ENCODE data around the gene TLNRD1.

Gene TLNRD1

DNA sequence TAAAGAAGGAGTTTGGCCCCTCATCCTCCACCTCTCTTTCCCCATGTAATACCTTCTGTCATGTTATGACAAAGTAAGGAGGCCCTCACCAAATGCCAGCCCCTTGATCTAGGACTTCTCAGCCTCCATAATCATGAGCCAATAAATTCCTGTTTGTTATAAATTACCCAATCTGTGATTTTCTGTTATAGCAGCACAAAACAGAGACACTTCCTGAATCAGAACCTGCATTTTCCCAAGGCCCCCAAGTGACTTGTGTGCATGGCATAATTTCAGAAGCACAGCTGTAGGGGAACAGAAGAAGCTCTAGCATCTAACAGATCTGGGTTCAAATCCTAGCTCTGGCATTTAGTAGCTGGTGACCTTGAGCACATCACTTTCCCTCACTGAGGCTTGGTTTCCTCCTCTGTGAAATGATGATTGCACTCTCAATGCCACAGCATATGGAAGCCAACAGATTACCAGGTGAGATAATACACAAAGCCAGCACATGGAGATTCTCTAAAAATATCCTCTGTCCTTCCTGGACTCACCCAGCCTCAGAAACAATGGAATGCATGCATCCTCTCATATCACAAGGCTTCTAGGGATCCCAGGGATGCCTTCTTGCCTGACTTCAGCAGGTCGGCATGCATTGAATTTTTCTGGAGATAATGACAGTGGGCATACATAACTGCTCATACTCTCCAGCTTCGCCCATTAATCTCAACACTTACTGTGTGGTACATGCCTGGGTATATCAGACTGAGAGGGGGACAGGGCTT lies 26.3 kb downstream of the TLNRD1 start:
- no peak for DNase-seq (ENCODE audit: low read depth in 2 of 2)

DNA sequence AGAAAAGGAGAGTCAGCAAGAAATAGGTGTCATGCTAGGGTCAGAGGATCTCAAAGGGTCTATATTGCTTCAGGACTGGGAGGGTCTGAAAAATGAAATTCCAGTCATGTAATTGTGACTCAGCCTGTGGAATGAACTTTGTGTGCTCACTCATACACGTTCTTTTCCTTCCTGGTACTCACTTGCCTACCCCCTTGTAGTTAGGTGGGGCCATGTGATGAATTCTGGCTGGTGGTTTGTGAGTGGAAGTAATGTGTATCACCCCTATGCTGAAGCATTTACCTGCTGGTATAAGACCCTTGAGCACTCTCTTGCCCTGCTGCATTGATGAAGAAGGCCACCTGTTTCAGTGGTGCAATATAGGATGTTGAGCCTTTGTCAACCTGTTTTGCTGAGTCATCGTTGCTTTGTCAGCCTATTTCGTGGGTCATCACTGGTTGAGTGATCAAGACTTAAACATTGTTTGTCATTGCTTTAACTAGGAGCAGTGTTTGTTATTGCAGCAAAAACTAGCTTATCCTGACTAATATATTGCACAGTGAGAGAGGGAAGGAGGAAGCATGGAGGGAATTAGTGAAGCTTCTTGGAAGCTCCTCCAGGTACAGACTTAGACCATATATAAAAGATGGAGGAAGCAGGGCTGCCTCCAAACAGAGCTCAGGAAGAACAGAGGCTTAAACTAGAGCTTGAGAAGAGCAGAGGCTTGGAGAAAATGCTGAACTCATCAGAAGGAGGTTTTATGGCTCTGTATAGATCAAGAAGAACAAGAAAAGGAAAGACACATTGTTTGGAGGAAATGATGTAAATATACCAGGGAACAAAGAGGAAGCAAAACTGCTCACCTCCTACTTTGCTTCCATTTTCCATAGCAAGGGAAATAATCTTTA lies 28.9 kb downstream of the TLNRD1 start:
- no peak for DNase-seq (ENCODE audit: low read depth in 2 of 2)

DNA sequence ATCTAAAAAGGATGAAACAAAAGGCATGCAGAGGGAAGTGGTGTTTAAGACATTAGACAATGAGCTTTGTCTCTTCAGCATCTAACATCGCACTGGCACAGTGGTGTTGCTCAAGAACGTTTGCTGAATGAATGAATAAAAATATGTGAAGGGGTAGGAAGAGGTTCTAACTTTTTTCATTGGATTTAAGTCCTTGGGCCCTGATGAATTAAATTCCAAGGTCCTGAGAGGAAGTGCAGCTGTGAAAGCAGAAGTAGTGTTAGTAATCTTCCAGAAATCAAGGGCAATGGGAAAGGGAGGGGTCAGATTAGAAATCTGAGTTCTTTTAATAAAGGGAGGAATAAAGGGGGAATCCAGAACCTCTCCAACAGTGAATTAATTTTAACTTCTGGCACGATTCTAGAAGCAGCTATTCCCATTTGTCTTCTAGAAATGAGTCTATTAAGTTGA lies 29.6 kb downstream of the TLNRD1 start:
- no peak for DNase-seq (ENCODE audit: low read depth in 2 of 2)

DNA sequence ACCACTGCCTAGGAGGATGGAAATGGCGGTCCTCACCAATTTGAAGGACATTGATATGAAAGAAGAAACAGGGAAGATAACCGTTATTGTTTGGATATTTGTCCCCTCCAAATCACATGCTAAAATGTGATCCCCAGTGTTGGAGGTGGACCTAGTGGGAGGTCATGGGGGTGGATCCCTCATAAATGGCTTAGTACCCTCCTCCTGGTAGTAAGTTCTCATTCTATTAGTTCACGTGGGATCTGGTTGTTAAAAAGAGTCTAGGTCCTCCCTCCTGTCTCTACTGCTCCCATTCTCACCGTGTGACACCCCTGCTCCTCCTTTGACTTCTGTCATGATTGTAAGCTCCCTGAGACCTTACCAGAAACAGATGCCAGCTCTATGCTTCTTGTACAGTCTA lies 30.5 kb downstream of the TLNRD1 start:
- DNase-seq (ENCODE audit: low read depth in 2 of 2): no peak

DNA sequence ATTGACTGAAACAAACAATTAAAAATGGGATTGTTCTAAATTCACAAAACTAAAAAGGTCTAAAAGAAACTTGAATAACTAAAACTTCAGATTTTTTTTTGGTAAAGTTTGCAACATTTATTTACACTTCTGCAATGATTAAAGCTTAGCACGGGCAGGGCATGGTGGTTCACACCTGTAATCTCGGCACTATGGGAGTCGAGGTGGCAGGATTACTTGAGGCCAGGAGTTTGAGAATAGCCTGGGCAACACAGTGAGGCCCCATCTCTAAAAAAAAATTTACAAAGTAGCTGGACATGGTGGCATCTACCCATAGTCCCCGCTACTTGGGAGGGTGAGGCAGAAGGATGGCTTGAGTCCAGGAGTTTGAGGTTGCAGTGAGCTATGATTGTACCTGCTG lies 31.6 kb downstream of the TLNRD1 start:
- DNase-seq (ENCODE audit: low read depth in 2 of 2): no peak

DNA sequence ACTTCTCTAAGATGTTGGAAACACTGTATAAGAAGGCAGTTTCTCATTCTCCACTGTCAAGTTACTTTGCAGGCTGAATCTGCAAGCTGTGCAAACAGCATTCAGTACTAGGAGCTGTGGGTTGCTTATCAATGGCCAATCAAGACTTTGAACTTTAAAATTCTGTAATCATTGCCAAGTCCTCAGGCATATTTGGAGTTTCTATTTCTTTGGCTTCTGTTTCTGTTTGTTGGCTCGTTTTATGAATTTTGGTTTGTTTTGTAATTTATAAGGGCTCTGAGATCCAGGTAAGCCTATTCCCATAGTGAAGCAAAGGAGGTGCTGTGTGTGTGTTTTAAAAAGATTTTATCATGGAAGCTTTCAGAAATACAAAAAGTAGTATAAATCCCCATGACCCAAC lies 32.1 kb downstream of the TLNRD1 start:
- DNase-seq (ENCODE audit: low read depth in 2 of 2): no peak

DNA sequence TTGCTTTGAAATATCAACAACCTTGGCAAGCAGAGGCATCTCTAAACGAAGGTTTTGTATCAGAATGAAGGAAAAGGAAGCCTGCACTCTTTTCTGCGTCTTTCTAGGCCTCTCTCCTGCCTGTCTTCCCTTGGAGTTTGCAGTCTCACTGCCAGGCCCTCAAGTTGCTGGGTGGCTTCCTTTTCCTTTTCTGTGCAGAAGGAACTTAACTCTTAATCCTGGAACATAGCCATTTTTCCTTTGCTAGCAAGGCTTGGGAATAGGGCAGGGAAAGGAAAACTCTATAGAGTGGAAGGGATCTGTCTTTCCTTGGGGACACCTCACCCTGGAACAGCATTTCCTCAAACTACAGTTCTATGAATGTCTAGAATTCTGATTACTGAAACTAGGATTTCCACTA lies 32.8 kb downstream of the TLNRD1 start:
- no peak for DNase-seq (ENCODE audit: low read depth in 2 of 2)

DNA sequence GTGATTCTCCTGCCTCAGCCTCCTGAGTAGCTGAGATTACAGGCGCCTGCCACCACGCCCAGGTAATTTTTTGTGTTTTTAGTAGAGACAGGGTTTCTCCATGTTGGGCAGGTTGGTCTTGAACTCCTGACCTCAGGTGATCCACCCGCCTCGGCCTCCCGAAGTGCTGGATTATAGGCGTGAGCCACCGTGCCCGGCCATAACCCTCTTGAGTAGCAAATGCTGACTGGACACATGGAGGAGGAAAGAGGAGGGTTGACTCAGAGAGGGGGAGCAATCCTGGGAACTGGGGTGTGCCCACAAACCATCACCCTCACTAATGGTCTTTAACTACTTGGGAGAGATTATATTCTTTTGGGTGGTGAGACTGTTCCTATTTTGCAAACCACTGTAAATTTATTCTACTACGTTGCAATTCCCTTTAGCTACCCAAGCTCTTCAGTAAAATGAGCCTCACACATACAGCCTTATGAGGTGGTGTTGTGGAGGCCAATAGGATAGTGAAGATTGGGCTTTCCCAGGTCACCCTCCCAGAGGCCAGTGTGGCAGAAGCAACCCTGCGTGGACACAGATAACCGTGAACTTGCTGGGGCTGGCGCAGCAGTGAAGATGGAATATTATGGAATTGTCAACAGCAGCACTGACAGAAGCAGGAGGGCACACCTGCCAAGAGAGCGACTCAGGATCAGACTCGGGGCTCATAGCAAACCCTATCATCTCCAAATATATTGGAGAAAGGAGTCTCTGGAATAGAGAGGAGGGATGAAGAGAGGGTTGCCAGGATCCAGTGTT lies 37.4 kb downstream of the TLNRD1 start:
- DNase-seq (ENCODE audit: low read depth in 2 of 2): no peak

DNA sequence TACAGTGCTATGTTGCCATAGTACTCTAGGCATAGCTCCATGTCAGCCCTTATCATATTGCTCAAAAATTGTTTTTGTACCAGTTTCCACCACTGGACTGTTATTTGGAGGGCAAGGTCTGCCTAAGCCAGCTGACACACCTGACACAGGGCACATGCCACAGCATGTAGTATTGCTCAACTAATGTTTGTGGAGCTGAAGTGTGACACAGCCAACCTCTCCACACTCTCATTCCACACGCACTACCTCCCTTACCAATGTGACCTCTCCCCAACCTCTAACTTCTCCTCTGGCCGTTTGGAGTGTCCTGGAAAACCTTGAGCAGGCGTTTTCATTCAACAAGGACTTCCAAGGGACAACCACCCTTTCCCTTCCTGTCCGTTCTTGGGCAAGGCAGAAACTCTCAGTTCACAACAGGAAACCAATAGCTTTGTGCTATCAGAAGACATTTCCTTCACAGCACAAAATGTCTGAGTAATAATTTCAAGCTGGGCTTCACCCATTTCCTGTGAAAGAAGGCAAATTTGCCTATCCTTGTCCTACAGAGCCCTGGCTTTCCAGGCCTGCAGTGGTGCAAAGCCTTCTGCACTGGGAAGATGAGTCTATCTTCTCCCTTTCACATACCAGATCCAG lies 38.4 kb downstream of the TLNRD1 start:
- DNase-seq (ENCODE audit: low read depth in 2 of 2): no peak

DNA sequence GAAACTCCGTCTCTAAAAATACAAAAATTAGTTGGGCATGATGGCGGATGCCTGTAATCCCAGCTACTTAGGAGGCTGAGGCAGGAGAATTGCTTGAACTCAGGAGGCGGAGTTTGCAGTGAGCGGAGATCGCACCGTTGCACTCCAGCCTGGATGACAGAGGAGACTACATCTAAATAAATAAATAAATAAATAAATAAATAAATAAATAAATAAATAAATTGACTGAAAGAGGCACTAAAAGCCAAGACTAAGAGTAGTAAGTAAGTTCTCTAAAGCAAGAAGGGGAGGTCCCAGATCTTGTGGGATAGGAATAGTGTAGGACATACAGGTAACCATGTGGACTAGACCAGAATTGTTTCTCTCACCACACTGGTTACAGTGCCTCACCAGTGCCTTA lies 40.0 kb downstream of the TLNRD1 start:
- no peak for DNase-seq (ENCODE audit: low read depth in 2 of 2)

DNA sequence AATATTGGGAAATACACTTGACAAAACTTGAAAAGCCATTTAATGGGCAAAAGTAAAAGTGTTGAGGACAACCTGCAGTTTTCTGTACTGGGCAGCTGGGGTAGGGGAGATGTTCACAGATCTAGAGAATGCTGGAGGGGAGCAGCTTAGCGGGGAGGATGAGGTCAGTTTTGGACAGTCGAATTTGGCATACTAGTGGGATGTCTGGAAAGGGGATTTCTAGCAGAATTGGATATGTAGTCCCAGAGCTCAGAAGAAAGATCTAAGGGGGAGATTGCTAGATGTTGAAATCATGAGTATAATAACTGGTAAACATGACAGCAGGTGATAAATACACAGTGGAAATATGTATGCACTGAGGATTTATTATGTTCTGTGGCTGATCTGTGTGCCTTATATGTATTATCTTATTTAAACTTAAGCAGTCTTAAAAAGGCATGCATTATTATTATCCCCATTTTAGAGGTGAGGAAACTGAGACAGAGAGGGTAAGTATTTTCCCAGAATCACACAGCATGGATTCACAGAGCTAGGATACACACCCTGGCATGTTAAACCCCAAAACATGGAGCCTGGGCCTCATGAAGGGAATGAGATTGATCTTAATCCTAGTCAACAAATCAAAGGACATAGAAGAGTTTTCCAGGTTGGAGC lies 42.7 kb downstream of the TLNRD1 start:
- DNase-seq (ENCODE audit: low read depth in 2 of 2): no peak

DNA sequence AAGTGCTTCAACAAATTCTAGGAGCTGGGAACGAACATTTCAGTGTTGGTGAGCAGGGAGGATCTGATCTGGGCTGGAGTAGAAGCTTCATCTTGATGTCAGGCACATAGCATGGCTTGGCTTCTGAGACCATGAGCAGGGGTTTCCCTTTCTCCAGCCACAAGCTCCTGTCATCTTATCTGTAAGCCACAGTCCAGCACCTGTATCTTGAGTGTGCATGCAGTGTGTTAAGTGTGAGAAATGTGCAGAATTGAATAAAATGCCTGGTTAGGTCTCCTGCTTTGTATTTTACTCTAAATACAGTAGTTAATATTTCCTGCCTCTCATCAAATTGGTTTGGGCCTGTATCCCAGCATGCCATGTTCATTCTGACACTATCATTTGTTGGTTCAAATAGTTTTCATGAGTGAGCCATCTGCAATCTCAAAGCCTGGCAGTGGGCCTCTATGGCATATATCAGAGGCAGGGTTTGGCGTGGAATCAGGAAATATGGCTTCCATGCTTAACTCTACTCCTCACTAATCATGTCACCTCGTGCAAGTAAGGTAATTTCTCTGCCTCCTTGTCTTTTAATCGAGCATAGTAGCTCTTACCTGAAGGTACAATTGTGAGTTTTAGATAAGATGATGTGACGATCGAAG lies 43.3 kb downstream of the TLNRD1 start:
- no peak for DNase-seq (ENCODE audit: low read depth in 2 of 2)

DNA sequence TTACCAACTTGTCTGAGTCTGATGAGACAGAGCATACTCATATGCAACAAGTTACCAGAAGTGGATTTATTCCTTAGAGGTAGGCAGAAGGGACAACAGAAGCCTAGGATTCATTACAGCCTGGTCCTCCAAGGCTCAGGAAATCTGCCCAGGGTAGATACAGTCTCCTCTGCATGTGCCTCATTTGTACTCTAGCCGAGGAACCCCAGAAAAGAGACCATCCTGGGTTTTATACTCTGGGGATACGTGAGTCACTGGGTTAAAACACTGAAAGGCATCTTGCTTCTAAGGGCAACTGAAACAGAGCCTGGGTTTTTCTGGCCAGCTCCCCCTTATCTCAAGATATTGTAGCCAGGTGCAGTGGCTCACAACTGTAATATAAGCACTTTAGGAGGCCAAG lies 45.6 kb downstream of the TLNRD1 start:
- DNase-seq (ENCODE audit: low read depth in 2 of 2): no peak

DNA sequence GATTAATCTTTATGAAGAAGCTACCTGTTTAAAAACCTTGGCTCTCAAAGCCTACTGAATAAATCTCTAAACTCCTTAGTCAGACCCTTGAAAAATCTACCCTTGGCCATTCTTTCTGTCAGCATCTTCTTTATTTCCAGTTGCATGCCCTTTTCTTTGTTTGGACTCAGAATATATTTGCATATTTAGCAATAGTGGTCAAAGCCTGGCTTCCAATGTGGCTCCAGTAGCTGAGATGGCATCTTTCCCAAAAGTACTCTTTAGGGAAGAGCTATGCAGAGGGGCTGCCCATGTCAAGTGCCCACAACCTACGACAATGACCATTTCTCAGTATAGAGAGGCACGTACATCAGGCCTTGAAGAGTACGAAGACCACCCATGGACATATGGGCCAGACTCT lies 47.2 kb downstream of the TLNRD1 start:
- DNase-seq (ENCODE audit: low read depth in 2 of 2): no peak

DNA sequence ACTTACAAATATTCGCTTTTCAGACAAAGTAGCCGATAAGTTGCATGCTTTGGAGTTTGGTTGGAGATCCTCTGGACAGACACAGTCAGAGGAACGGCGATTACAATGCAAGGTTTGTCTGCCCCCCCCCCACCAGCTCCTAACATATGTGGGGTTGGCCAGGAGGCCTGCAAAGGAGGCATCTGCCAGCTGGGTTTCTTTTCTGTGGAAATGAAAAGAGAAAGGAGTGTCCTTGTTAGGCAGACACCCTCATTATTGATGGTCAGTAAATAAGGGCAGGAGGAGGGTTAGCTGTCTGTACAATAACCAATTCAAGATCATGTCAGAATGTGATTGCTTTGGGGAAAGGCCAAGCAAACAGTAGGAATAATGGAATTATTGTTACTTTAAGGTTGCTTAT lies 49.1 kb downstream of the TLNRD1 start:
- DNase-seq (ENCODE audit: low read depth in 2 of 2): no peak

DNA sequence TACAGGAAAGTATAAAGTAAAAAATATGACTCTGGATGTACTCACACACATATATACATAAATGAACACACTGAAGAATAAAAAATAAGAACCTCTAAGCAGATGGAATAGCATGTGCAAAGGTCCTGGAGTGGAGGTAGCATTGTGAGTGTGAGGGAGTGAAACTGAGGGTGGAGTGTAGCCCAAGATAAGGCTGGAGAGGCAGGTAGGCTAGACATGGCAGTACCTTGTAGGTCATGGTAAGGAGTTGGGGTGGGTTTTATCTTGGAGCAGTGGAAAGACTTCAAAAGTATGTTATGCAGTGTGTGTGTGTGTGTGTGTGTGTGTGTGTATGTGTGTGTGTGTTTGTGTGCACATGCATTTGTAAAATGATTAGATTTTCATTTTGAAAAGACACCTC lies 49.5 kb downstream of the TLNRD1 start:
- no peak for DNase-seq (ENCODE audit: low read depth in 2 of 2)

DNA sequence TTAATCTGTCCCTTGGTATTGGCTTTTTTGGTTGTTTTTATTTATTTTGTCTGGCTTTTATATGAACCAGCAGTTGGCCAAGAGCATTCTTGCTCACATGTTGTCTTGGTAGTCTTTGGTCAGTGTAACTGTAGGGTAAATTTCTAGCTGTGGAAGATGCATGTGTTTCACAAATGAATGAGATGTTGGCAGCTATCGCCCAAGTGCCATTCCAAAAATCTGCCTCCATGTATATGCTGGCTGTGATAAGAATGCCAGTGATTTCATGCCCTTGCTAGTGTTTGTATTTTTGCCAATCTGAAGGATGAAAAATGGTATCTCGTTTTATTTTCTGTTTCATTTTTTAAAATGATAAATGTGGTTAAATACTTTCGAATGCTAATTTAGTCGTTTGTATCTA lies 50.1 kb downstream of the TLNRD1 start:
- DNase-seq (ENCODE audit: low read depth in 2 of 2): no peak

DNA sequence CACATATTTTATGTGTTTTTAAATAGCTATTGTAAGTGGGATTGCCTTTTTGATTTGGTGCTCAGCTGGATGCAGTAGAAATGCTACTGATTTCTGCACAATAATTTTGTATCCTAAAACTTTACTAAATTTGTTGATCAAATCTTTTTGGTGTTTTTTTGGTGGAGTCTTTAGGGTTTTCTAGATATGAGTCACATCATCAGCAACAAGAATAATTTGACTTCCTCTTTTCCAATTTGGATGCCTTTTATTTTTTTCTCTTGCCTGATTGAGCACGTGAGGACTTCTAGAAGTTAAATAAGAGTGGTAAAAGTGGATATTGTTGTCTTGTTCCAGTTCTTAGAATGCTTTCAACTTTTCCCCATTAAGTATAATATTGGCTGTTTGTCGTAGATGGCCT lies 51.3 kb downstream of the TLNRD1 start:
- DNase-seq (ENCODE audit: low read depth in 2 of 2): no peak

DNA sequence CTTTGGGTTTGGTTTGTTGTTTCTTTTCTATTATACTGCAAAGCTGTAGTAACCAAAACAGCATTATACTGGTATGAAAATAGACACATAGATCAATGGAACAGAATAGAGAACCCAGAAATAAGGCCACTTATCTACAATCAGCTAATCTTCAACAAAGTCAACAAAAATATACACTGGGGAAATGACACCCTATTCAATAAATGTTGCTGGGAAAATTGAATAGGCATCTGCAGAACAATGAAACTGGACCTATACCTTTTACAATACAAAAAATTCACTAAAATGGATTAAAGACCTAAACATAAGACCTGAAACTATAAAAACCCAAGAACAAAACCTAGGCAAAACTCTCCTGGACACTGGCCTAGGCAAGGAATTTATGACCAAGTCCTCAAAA lies 52.9 kb downstream of the TLNRD1 start:
- DNase-seq (ENCODE audit: low read depth in 2 of 2): no peak

DNA sequence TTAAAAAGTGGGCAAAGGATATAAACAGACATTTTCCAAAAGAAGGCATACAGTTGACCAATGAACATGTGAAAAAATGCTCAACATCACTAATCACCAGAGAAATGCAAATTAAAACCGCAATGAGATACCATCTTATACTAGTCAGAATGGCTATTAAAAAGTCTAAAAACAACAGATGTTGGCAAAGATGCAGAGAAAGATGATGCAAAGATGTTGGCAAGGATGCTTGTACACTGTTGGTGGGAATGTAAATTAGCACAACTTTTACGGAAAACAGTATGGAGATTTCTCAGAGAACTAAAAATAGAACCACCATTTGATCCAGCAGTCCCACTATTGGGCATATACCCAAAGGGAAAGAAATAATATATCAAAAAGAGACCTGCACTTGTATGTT lies 53.5 kb downstream of the TLNRD1 start:
- DNase-seq (ENCODE audit: low read depth in 2 of 2): no peak
